ENCODE data around the gene KRT33B. TPM values are rescaled to one million over a fixed set of nuclear protein-coding genes. Genes with fewer than 3 reads are reported as not detected.
A peak's percentile ranks its signal among the peaks of the same experiment; 100 is the strongest.

The KRT33B gene
- total and polyA plus RNA-seq, 2 of the 13 experiments (the other 11 are each of a cell fraction or from before 2014, with no cell fraction given), result not detected

DNA sequence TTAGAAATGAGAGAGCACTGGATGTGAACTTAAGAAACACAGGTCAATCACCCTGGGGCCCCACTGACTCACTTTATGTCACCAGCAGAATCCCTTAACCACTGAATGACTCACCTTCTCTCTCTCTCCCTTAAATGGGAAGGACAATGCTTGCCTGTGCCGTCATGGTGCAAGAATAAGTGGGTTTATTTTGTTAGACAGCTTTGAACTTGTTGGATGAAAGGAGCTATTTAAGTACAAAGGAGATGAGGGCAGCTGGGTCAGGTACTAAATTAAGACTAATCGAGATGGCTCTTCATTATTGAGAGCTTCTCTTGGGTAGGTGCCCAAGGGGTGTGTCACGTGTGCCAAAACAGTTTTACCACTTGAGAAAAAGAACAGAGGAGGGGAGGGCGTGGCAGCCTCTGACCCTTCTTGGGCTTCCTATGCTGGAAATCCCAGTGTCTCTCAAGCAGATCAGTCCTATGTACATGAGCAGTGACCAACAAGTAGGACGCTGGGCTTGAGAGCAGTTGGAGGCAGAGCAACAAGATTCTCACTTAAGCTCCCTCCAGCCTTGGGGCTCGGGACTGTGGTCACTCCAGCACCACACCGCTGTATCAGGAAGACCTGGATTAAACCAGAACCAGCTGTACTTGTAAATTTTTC lies 34.5 kb upstream of the KRT33B start (continued):
- TF ChIP-seq ZNF337 (CRISPR knock-in tag; IDR thresholded peaks at IDR 0.05; ENCODE audit: borderline replicate concordance, low read depth), result no peak
- peak; percentile 80 for TF ChIP-seq NR2F6 (IDR thresholded peaks at IDR 0.05)
- peak; percentile 63; the same call in 1 of the 2 replicates for TF ChIP-seq NR2F6 (CRISPR knock-in tag; IDR thresholded peaks at IDR 0.05)
- TF ChIP-seq SPEN (CRISPR knock-in tag; IDR thresholded peaks at IDR 0.05; ENCODE audit: low read depth), result no peak
- no peak for TF ChIP-seq HDAC2 (CRISPR knock-in tag; IDR thresholded peaks at IDR 0.05)
- no peak for TF ChIP-seq HMGXB3 (CRISPR knock-in tag; IDR thresholded peaks at IDR 0.05; ENCODE audit: borderline replicate concordance)
- 0 out of 2 replicates have a peak, but pooled peaks have one; percentile 16 for TF ChIP-seq FOXP4 (CRISPR knock-in tag; IDR thresholded peaks at IDR 0.05)
- TF ChIP-seq ZNF34 (CRISPR knock-in tag; IDR thresholded peaks at IDR 0.05; ENCODE audit: borderline replicate concordance), result no peak
- TF ChIP-seq SAFB2 (CRISPR knock-in tag; IDR thresholded peaks at IDR 0.05; ENCODE audit: borderline replicate concordance, low read depth), result no peak
- TF ChIP-seq, protein P1, sequence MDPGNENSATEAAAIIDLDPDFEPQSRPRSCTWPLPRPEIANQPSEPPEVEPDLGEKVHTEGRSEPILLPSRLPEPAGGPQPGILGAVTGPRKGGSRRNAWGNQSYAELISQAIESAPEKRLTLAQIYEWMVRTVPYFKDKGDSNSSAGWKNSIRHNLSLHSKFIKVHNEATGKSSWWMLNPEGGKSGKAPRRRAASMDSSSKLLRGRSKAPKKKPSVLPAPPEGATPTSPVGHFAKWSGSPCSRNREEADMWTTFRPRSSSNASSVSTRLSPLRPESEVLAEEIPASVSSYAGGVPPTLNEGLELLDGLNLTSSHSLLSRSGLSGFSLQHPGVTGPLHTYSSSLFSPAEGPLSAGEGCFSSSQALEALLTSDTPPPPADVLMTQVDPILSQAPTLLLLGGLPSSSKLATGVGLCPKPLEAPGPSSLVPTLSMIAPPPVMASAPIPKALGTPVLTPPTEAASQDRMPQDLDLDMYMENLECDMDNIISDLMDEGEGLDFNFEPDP (CRISPR knock-in tag; conservative IDR thresholded peaks at IDR 0.05), result no peak
- TF ChIP-seq GPN1 (CRISPR knock-in tag; IDR thresholded peaks at IDR 0.05; ENCODE audit: borderline replicate concordance), result no peak
- TF ChIP-seq TMF1 (CRISPR knock-in tag; IDR thresholded peaks at IDR 0.05; ENCODE audit: low read depth), result no peak
- no peak for TF ChIP-seq TFDP1 (CRISPR knock-in tag; IDR thresholded peaks at IDR 0.05; ENCODE audit: borderline replicate concordance)
- TF ChIP-seq ZNF678 (CRISPR knock-in tag; IDR thresholded peaks at IDR 0.05), result no peak
- TF ChIP-seq CBX5 (CRISPR knock-in tag; IDR thresholded peaks at IDR 0.05; ENCODE audit: borderline replicate concordance), result no peak
- TF ChIP-seq TFAP4 (IDR thresholded peaks at IDR 0.05; ENCODE audit: borderline replicate concordance, low read depth), result no peak
- TF ChIP-seq NPAS2 (CRISPR knock-in tag; IDR thresholded peaks at IDR 0.05; ENCODE audit: borderline replicate concordance), result no peak
- TF ChIP-seq, protein P2, sequence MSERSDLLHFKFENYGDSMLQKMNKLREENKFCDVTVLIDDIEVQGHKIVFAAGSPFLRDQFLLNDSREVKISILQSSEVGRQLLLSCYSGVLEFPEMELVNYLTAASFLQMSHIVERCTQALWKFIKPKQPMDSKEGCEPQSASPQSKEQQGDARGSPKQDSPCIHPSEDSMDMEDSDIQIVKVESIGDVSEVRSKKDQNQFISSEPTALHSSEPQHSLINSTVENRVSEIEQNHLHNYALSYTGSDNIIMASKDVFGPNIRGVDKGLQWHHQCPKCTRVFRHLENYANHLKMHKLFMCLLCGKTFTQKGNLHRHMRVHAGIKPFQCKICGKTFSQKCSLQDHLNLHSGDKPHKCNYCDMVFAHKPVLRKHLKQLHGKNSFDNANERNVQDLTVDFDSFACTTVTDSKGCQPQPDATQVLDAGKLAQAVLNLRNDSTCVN (CRISPR knock-in tag; IDR thresholded peaks at IDR 0.05; ENCODE audit: borderline replicate concordance), result no peak
